Nucleus accumbens (tissue), 56 donors: ENCODE data around the gene TTC38.

ENCODE experiments used
- DNase-seq, 56 donors: peaks; one replicate each; lab custom pipeline; 2025; lab: John Stamatoyannopoulos, UW

The TTC38 gene

DNA sequence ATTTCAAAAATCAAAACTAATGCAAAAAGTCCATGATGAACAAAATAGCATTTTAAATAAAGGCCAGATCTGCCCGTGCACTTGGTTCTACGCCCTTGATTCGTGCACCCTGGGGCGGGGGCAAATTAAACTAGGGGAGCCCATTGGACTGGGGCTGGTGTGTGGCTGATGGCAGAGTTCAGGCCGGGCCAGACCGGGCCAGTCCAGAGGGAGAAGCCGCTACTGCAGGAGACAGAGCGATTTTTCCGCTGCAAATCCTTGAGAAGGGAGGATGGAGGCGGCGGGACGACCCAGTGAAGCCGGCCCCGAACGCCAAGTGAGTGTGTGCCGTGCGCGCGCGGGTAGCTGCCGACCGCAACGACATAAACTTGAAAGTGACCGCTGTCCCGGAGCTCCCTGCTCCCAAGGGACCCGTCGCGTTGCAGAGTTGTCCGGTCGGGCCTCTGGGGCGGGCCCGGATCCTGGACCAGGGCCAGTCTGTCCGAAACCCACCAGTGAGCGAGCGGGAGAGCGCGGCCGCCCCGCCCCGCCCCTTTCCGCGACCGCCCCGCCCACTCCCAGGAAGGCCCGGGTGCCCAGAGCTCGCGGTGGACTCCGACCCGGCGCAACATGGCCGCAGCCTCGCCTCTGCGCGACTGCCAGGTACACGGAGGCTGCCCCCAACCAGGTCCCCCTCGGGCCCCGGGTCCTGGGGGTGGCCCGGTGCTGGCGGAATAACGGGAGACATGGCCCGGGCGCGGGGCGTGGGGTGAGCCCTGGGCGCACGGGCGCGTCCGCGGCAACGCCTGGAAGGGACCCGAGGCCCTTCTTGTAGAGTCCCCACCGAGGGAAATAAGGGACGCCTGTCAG lies at the start of gene TTC38:
TTC38 (plus strand) TSS at position 578 of the 849 bp plus-strand sequence; CDS start at position 610, 32 bp downstream.
- DNase-seq = peak in 55 of 56 donors; percentile 24 to 91 (median 77)

GRCh38 chr22:46219636-46220035 lies 48.2 kb upstream of the TTC38 start:
- no peak for DNase-seq

DNA sequence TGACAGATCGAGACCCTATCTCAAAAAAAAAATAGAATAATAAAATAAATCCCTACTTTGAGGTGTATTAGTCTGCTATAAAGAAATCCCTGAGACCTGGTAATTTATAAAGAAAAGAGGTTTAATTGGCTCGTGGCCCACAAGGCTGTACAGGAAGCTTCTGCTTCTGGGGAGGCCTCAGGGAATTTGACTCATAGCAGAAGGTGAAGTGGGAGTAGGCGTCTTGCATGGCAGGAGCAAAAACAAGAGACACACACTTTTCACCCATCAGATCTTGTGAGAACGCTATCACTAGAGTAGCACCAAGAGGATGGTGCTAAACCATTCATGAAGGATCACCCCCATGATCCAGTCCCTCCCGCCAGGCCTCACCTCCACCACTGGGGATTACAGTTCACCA lies 46.9 kb upstream of the TTC38 start:
- DNase-seq = no peak

DNA sequence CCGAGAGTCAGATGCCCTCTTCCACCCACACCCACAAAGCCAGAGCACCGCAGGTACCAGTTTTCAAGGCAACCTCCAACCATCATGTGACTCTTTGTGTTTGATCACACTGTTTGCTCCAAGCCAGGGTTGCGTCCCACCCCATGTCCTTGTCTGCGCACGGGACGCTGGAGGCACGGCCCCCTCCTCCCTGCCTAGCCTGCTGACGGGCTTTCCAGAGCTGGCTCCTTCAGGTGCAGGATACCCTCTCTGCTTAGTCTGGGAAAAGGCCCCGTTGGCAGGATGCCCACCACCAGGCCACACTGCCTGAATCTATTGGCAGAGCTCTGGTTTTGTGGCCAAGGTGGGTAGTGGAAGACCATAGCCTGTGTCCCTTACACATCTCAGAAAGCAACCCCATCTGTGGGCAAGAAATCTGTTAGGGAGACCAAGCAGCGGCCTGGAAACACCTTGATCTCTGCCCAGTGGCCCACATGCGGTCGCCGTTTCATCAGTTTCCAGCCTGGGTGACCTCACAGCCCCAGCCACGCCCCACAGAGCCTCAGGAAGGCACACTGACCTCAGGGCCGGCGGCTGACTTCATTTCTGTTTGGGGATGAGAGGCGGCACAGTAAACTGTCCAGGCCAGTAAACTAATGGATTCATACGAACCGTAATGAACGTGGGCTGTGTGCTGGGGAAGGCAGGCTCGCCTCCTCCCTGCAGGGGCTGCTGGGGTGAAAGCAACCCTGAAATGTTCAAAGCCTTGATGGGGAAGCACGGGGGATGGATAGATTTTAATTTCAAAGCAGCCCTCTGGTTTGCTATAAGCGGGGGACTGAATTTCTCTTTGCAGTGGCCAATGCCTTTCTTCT lies 43.5 kb upstream of the TTC38 start:
- DNase-seq = no peak

DNA sequence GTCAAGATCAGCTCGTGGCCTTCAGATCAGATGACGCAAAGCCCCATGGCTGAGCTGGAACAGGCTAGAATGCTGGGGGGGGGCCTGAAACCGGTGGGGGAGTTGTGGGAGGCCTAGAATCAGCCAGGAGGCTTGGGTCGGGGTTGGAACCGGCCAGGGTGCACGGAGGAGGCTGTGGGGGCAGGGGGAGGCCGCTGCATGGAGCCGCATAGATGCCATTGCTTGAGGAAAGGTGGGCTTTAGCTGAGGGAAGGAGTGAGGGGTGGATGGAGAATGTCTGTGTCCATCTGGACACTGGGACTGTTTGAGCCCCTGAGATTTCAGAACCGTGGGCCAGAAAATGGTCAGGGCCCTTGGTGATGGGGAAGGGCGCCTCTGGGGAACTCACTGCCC lies 42.9 kb upstream of the TTC38 start:
- no peak for DNase-seq

DNA sequence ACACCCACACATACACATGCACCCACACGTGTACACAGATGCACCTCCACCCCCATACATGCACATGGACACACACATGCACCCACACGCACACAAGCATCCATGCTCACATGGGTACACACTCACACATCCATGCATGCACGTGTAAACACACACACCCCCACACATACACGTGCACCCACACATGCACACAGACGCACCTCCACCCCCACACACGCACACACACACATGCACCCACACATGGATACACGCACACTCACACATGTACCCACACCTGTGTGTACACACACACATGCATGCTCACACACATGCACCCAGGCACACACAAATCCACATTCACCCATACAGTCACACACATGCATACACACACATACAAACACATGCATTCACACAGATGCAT lies 42.2 kb upstream of the TTC38 start:
- DNase-seq = no peak

- DNase-seq = no peak
Observed at GRCh38 chr22:46226577-46226976, 41.2 kb upstream of the TTC38 start.

DNA sequence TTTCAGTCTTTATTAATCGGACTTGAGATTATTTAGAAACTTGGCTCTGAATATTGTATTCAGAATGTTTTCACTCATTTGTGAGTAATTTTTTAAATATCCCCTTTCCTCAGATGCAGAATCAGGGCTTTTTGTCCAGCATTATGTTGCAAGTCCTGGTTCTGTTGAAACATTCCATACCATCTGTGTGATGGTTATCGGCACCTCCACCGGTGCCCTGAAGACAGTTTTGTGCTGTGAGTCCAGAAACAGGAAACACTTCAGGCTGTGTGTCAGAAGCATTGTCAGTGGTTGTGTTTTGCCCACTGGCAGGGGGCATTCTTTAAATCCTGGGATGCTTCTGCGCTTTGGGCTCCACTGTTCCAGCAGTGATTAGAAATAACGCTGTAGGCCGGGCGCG lies 38.1 kb upstream of the TTC38 start:
- DNase-seq = no peak

GRCh38 chr22:46230262-46230901 lies 37.4 kb upstream of the TTC38 start:
- DNase-seq = no peak

- peak in 20 of 56 donors; percentile 3 to 77 (median 24) for DNase-seq
Observed at GRCh38 chr22:46233231-46233630, 34.6 kb upstream of the TTC38 start.

DNA sequence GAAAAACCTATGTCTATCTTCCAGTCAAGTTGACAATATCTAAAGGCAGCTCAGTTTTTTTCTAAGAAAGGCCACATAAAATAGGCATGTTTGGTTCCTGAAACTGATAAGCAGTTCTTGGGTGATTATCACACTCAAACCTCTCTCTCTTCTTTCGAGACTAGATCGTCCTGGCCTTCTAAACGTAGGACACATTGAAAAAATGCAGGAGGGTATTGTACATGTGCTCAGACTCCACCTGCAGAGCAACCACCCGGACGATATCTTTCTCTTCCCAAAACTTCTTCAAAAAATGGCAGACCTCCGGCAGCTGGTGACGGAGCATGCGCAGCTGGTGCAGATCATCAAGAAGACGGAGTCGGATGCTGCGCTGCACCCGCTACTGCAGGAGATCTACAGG lies 32.8 kb upstream of the TTC38 start:
- no peak for DNase-seq

DNA sequence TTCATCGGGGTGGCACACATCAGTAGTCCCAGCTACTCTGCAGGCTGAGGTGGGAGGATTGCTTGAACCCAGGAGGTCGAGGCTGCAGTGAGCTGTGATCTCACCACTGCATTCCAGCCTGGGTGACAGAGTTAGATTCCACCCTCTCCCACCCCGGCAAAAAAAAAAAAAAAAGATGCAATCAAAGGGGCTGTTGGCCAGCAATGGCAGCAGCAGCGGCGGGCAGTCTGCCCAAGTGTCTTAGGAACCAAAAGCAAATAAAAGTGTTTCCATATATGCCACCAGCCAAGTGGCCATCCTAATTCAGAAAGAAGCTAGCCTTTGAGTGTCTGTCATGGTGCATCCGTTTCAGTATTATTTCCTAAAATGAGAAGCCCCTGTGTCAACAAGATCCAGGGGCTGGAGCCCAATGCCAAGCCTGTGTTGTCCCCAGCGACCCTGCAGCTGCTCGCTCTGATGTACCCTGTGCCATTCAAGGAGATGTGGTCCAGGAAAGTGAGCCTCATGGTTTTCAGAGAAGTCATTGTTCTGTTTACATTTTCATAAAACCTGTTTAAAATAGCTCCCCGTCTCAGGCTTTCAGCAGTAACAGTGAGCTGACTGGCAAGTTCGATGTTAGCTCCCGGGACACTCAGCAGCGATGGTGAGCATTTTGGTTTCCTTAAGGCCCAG lies 30.2 kb upstream of the TTC38 start:
- DNase-seq = peak in 3 of 56 donors; percentile 15 to 31 (median 16)

- DNase-seq = peak in 31 of 56 donors; percentile 13 to 79 (median 42)
Observed at GRCh38 chr22:46238541-46238940, 29.3 kb upstream of the TTC38 start.

GRCh38 chr22:46239261-46240048 lies 28.4 kb upstream of the TTC38 start:
- DNase-seq = no peak

- DNase-seq = no peak
Observed at GRCh38 chr22:46240073-46240472, 27.7 kb upstream of the TTC38 start.

DNA sequence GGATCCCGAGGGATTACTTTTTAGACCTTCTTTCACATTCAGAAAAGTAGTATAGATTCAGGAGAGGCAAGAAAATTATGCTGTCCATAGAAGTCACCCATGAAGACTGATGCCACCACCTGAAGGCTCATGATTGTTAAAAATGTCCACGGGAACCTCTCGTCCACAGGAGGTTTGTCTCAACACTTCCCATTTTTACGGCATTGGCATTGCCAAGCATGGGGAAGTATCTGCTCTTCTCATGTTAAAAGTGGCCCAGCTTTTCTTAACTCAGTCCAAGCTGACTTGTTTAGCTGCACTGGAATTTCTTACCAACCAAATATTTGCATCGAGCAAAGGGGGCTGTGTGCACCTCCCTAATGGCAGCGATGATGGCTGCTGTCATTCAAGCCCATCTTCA lies 27.3 kb upstream of the TTC38 start:
- DNase-seq = no peak

- DNase-seq = no peak
Observed at GRCh38 chr22:46240907-46241306, 26.9 kb upstream of the TTC38 start.

- DNase-seq = no peak
Observed at GRCh38 chr22:46241396-46242007, 26.3 kb upstream of the TTC38 start.

DNA sequence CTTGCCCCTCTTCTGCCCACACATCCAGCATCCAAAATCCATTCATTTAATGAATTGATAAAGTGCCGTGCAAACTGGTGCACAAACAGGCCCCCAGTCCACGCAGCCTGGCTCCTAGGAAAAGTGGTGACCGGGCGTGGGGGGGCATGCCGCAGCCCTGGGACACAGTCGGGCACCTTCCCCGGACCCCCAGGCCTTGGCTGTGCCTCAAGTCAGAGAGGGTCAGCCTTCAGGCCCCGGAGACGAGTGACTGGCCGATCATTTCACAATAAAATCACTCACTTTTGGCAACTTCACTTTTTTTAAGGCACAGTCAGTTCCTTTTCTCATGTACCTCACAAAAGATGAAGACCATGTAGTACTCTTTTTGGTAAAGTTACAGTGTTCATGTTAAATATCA lies 25.7 kb upstream of the TTC38 start:
- DNase-seq = no peak
